ENCODE measurements around the gene SURF4.

Gene SURF4

GRCh38 chr9:133419005-133419404 is 43.1 kb upstream of the SURF4 start:
- no peak for DNase-seq (ENCODE audit: low spot score)
- in situ Hi-C loops (cut with MboI; ENCODE audit: low sequenced_read_pairs, unreplicated experiment) = no loop called here
- TF ChIP-seq CTCF (IDR thresholded peaks at IDR 0.05; ENCODE audit: borderline replicate concordance, control extremely low read depth, extremely low read depth, insufficient read depth, missing control alignments) = no peak

- TF ChIP-seq CTCF (IDR thresholded peaks at IDR 0.05; ENCODE audit: borderline replicate concordance, control extremely low read depth, extremely low read depth, insufficient read depth, missing control alignments) = no peak
- in situ Hi-C loops (cut with MboI; ENCODE audit: low sequenced_read_pairs, unreplicated experiment) = no loop called here
Observed at GRCh38 chr9:133417541-133418461, 41.9 kb upstream of the SURF4 start, which contains the start of gene REXO4. Gene REXO4, minus strand, starts transcription at chr9:133418010. Its CDS starts 166 bp downstream, at chr9:133417844.

GRCh38 chr9:133415170-133415569 is 39.3 kb upstream of the SURF4 start:
- no peak for DNase-seq (ENCODE audit: low spot score)
- in situ Hi-C loops (cut with MboI; ENCODE audit: low sequenced_read_pairs, unreplicated experiment) = no loop called here
- no peak for TF ChIP-seq CTCF (IDR thresholded peaks at IDR 0.05; ENCODE audit: borderline replicate concordance, control extremely low read depth, extremely low read depth, insufficient read depth, missing control alignments)

More at GRCh38 chr9:133417541-133418461, 41.9 kb upstream of the SURF4 start, which contains the start of gene REXO4:
- DNase-seq (ENCODE audit: low spot score) = peak; percentile 86

GRCh38 chr9:133408042-133408441 is 32.2 kb upstream of the SURF4 start:
- no peak for TF ChIP-seq CTCF (IDR thresholded peaks at IDR 0.05; ENCODE audit: borderline replicate concordance, control extremely low read depth, extremely low read depth, insufficient read depth, missing control alignments)
- in situ Hi-C loops (cut with MboI; ENCODE audit: low sequenced_read_pairs, unreplicated experiment) = no loop called here
- DNase-seq (ENCODE audit: low spot score) = no peak

- in situ Hi-C loops (cut with MboI; ENCODE audit: low sequenced_read_pairs, unreplicated experiment) = no loop called here
- peak; percentile 94 for TF ChIP-seq CTCF (IDR thresholded peaks at IDR 0.05; ENCODE audit: borderline replicate concordance, control extremely low read depth, extremely low read depth, insufficient read depth, missing control alignments)
- peak; percentile 90 for DNase-seq (ENCODE audit: low spot score)
Observed at GRCh38 chr9:133406480-133407307, 30.8 kb upstream of the SURF4 start.
